Measurements from ENCODE around the gene FICD.

GRCh38 chr12:108495054-108495453 is 20.0 kb upstream of the FICD start:
- TF ChIP-seq CTCF (IDR thresholded peaks at IDR 0.05) (peak in 5 of 6 experiments; percentile 18 to 33 (median 24)), POLR2A (IDR thresholded peaks at IDR 0.05) (no peak), POLR2AphosphoS5 (IDR thresholded peaks at IDR 0.05) (no peak), EP300 (IDR thresholded peaks at IDR 0.05) (no peak)

Data from upper lobe of left lung (tissue), 4 donors.